Measurements from ENCODE around the gene CENPP.

DNA sequence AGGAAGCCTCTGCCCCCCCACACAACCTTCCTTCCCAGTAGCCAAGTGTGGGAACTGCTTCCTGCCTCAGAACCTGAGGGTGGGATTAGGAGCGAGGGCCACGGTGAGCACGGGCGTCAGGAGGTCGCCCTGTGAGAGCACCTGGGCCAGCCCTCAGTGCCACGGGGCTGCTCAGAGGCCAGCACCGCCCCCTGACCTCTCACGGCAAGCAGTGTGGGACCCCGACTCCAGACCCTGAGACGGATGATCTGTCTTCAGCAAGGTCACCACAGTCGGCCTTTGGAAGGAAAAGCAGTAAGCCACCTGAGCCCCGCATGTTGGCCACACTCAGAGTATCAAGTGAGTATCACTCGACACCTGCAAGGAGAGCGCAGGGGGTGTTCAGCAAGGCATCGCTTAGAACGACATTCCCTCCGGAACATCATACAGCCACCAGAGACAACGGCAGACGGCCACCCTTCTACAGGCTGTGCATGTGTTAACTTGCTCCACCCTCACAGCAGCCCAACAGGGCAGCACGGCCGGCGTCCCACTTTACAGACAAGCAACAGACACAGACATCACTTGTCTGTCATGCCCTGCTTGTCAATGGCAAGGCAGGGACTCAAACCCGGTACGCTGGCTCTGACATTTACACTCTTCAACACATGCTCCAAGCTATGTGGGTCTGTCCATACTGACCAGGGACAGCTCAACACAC, 294.0 kb downstream of the CENPP start:
- TF ChIP-seq POLR2A (IDR thresholded peaks at IDR 0.05): no peak
- TF ChIP-seq, protein P1, sequence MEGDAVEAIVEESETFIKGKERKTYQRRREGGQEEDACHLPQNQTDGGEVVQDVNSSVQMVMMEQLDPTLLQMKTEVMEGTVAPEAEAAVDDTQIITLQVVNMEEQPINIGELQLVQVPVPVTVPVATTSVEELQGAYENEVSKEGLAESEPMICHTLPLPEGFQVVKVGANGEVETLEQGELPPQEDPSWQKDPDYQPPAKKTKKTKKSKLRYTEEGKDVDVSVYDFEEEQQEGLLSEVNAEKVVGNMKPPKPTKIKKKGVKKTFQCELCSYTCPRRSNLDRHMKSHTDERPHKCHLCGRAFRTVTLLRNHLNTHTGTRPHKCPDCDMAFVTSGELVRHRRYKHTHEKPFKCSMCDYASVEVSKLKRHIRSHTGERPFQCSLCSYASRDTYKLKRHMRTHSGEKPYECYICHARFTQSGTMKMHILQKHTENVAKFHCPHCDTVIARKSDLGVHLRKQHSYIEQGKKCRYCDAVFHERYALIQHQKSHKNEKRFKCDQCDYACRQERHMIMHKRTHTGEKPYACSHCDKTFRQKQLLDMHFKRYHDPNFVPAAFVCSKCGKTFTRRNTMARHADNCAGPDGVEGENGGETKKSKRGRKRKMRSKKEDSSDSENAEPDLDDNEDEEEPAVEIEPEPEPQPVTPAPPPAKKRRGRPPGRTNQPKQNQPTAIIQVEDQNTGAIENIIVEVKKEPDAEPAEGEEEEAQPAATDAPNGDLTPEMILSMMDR (IDR thresholded peaks at IDR 0.05): no peak

Measured in thyroid gland (tissue), 4 donors.